Gastrocnemius medialis (tissue), 4 donors: ENCODE data around the gene SIPA1L2. TPM values are rescaled to one million over a fixed set of nuclear protein-coding genes. Genes with fewer than 3 reads are reported as not detected.

Experiments used
- ATAC-seq, 2 donors: fragments of 150-250 bp; one replicate each; pipeline ENCODE4 v1.9.1; 2016
- DNase-seq, 2 donors: peaks; one replicate each; pipeline ENCODE4 v3.0.0-alpha.2; 2019
- H3K27ac ChIP-seq, 4 donors: fragments of 200-600 bp; sonication (generic); 1 replicate in 1 of 4; 2 replicates in 3 of 4; pipeline ENCODE4 v1.5.1; 2016 to 2018; ENCODE audit warnings: mild to moderate bottlenecking in 2 of 4, moderate library complexity in 1 of 4
- H3K27me3 ChIP-seq, 3 donors: fragments of 200-600 bp; sonication (generic) in 2 of 3; 1 replicate in 1 of 3; 2 replicates in 2 of 3; pipeline versions ENCODE4 v1.5.1 to v1.6.0; 2016 to 2019; ENCODE audit warnings: mild to moderate bottlenecking in 1 of 3, moderate library complexity in 1 of 3
- H3K36me3 ChIP-seq, 2 donors: fragments of 200-600 bp; sonication (generic) in 1 of 2; one replicate each; pipeline ENCODE4 v1.5.1; 2017 to 2018
- H3K4me1 ChIP-seq, 2 donors: fragments of 200-600 bp; sonication (generic) in 1 of 2; one replicate each; pipeline ENCODE4 v1.5.1; 2016 to 2017; ENCODE audit warnings: mild to moderate bottlenecking in 2 of 2
- H3K4me3 ChIP-seq, 4 donors: fragments of 200-600 bp; sonication (generic) in 3 of 4; 1 replicate in 1 of 4; 2 replicates in 3 of 4; pipeline ENCODE4 v1.5.1; 2016 to 2019; ENCODE audit warnings: mild to moderate bottlenecking in 2 of 4
- H3K9me3 ChIP-seq, 3 donors: fragments of 200-600 bp; sonication (generic) in 2 of 3; 1 replicate in 1 of 3; 2 replicates in 2 of 3; pipeline ENCODE4 v1.5.1; 2016 to 2019
- CTCF ChIP-seq, 5 experiments: fragments of 450-650 bp in 3 of 5; fragments of 200-600 bp in 2 of 5; sonication (generic) in 2 of 5; IDR thresholded peaks in 4 of 5; conservative IDR thresholded peaks in 1 of 5; 1 replicate in 4 of 5; 2 replicates in 1 of 5; pipeline ENCODE4 v1.5.1; 2016 to 2019; ENCODE audit warnings: antibody characterized with exemption in 5 of 5, mild to moderate bottlenecking in 3 of 5, moderate library complexity in 3 of 5
- POLR2A ChIP-seq, 2 donors: fragments of 450-650 bp; IDR thresholded peaks; one replicate each; pipeline ENCODE4 v1.6.1; 2017; ENCODE audit warnings: antibody characterized with exemption in 2 of 2, mild to moderate bottlenecking in 2 of 2, moderate library complexity in 2 of 2
- in situ Hi-C, 4 donors: fragments of 200-750 bp; cut with MboI; loops; one replicate each; pipeline versions ENCODE4 v1.15.0 to v1.8.0; 2017; ENCODE audit warnings: low sequenced_read_pairs in 4 of 4
- intact Hi-C: fragments of 100-400 bp; cut with DNase I; formaldehyde crosslinking; loops from one replicate; pipeline ENCODE4 v1.15.1; 2023; ENCODE audit warnings: low total_unique reads
- total RNA-seq, 4 donors: library from RNA; depleted of rRNA; stranded (reverse); fragments of >200 nt; gene quantifications; one replicate each; pipeline versions ENCODE4 v1.1.0 to v1.2.3, GENCODE V29; 2016

SIPA1L2 gene
- total RNA-seq, 4 donors from 2014 or later = 3.1 to 22.7 (median 3.9) TPM

- in situ Hi-C loops (no loop called here), intact Hi-C loops (no loop called here)
- DNase-seq (no peak), ATAC-seq (no peak)
- no peak overlapping the region for H3K4me3 ChIP-seq
- H3K9me3 ChIP-seq = no peaks in the 10 kb centered on the region
- no peaks in the 10 kb centered on the region for H3K27me3 ChIP-seq
- TF ChIP-seq CTCF (IDR thresholded peaks at IDR 0.05 in 4 of 5, conservative IDR thresholded peaks at IDR 0.05 in 1 of 5) (no peak), POLR2A (IDR thresholded peaks at IDR 0.05) (no peak)
- H3K27ac ChIP-seq = no peak overlapping the region
- H3K36me3 ChIP-seq = no peaks in the 10 kb centered on the region
- H3K4me1 ChIP-seq = no peaks in the 10 kb centered on the region
These were observed 46.0 kb upstream of the SIPA1L2 start for GRCh38 chr1:232675898-232676297.

DNA sequence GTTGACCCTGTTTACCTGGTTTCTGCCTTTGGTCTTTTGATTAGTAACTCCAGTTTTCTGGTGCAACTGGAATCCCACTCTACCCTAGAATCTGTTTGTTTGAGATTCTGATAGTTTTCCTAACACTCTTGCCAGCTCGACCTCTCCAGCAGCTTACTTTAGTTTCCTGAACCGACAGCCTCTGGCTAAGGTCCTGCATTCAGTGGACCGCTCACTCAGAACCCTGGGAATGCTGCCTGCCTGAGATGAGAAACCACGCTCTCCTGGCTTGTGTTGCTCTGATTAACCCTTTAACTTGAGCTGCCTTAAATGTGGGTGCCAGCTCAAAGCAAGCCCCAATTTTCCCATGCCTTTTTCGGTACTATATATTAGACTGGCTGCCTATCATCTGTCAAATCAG lies 45.3 kb upstream of the SIPA1L2 start:
- no peaks in the 10 kb centered on the region for H3K9me3 ChIP-seq
- H3K27me3 ChIP-seq = no peaks in the 10 kb centered on the region
- DNase-seq = no peak
- ATAC-seq = no peak
- no peak for TF ChIP-seq POLR2A (IDR thresholded peaks at IDR 0.05)
- no peak for TF ChIP-seq CTCF (IDR thresholded peaks at IDR 0.05 in 4 of 5, conservative IDR thresholded peaks at IDR 0.05 in 1 of 5)
- H3K36me3 ChIP-seq = no peaks in the 10 kb centered on the region
- H3K4me3 ChIP-seq = no peak overlapping the region
- in situ Hi-C loops (no loop called here), intact Hi-C loops (no loop called here)
- H3K27ac ChIP-seq = no peak overlapping the region
- peaks cover 0 to 1% of the 10 kb centered on the region in 2 donors for H3K4me1 ChIP-seq

DNA sequence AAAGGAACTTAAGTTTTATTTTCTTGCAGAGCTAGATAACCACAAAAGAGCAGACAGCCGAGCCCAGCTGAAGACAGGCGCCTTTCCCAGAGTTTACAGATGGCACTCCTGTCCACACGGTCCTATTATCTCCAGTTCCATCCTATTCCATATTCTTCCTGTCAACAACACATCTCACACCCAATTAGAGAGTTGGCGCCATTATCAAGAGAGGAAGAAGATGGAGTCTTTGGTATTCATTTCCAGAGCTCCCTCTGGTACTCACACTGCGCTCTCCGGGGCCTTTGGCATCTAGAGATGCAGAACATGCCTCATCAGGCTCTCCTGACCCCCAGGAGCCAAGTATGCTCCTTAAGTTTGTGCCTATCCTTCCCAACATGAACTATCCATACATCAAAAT lies 43.3 kb upstream of the SIPA1L2 start:
- DNase-seq = no peak
- Histone ChIP-seq H3K27ac (no peak overlapping the region), H3K9me3 (no peaks in the 10 kb centered on the region), H3K4me3 (no peak overlapping the region), H3K27me3 (no peaks in the 10 kb centered on the region), H3K36me3 (no peaks in the 10 kb centered on the region), H3K4me1 (peaks cover 0 to 4% of the 10 kb centered on the region in 2 donors)
- intact Hi-C loops (no loop called here), in situ Hi-C loops (no loop called here)
- TF ChIP-seq POLR2A (IDR thresholded peaks at IDR 0.05) = no peak
- no peak for TF ChIP-seq CTCF (IDR thresholded peaks at IDR 0.05 in 4 of 5, conservative IDR thresholded peaks at IDR 0.05 in 1 of 5)
- ATAC-seq = no peak

DNA sequence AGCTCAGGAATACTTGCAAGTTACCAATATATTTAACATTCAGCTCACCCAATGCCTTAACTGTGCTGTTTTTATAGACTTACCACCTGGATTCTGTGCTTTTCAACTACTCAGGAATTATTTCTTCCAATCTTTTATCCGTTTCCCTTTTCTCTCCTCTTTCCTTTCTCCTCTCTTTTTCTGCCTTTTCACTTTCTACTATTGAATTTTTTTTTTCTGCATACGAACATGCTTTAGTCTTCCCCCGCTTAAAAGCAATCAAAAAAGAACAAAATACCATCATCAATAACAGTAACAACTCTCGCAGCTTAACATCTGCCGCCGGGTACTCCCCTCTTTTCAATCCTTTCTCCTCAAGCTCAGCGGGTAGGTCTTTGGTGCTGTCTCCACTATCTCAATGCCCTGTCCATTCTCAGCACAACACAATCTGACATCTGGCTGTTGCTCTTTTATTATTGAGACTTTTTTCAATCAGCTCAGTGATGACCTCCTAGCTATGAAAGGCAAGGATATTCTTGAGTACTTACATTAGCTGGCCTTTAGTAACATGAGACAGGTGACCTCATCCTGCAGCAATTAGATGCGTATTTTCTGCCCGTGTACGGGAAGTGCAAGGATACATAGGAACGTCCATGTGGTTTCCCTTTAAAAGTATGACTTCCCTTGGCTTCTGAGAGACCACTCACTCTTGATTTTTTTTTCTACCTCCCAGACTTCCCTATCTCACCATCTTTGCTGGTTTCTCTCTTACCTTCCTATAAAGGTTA lies 40.2 kb upstream of the SIPA1L2 start:
- DNase-seq (no peak), ATAC-seq (peak in 1 of 2 donors; percentile 62)
- intact Hi-C loops (no loop called here), in situ Hi-C loops (no loop called here)
- no peak for TF ChIP-seq CTCF (IDR thresholded peaks at IDR 0.05 in 4 of 5, conservative IDR thresholded peaks at IDR 0.05 in 1 of 5)
- no peak for TF ChIP-seq POLR2A (IDR thresholded peaks at IDR 0.05)
- Histone ChIP-seq H3K27ac (no peak overlapping the region), H3K36me3 (no peaks in the 10 kb centered on the region), H3K4me1 (peaks cover 4 to 5% of the 10 kb centered on the region in 2 donors), H3K9me3 (no peaks in the 10 kb centered on the region), H3K27me3 (no peaks in the 10 kb centered on the region), H3K4me3 (no peak overlapping the region)

DNA sequence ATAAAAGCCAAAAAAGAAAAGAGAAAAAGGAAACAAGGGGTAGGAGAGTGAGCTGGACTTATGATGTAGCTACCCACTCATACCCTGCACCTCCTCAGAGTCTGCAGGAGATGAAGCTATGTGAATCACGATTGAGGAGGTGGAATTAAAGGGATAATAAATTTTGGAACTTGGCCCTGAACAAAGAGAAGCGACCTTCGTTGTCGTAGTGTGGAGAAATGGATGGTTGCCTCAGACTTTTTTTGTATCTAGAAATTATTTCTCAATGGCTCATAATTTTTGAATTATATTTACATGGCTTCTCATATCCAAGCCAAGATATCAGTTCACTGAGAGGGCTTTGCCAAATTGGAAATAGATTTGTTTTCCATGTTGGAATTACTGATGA lies 37.8 kb upstream of the SIPA1L2 start:
- TF ChIP-seq POLR2A (IDR thresholded peaks at IDR 0.05) (no peak), CTCF (IDR thresholded peaks at IDR 0.05 in 4 of 5, conservative IDR thresholded peaks at IDR 0.05 in 1 of 5) (no peak)
- Histone ChIP-seq H3K27me3 (no peaks in the 10 kb centered on the region), H3K27ac (no peak overlapping the region), H3K4me1 (peaks cover 5 to 9% of the 10 kb centered on the region in 2 donors), H3K36me3 (no peaks in the 10 kb centered on the region), H3K4me3 (no peak overlapping the region), H3K9me3 (no peaks in the 10 kb centered on the region)
- no peak for DNase-seq
- intact Hi-C loops = no loop called here
- no peak for ATAC-seq
- in situ Hi-C loops = no loop called here
